ENCODE results near the gene FXYD3.

GRCh38 chr19:35169221-35169995 is 53.8 kb downstream of the FXYD3 start:
- TF ChIP-seq CTCF (IDR thresholded peaks at IDR 0.05; ENCODE audit: poor library complexity, severe bottlenecking), result no peak
- TF ChIP-seq SMC3 (conservative IDR thresholded peaks at IDR 0.05; ENCODE audit: poor library complexity), result no peak
- no peak for TF ChIP-seq EZH2 (IDR thresholded peaks at IDR 0.05; ENCODE audit: borderline replicate concordance, insufficient read depth, low read length, poor library complexity, severe bottlenecking)
- TF ChIP-seq RAD21 (conservative IDR thresholded peaks at IDR 0.05), result no peak
- no peak for TF ChIP-seq POLR2AphosphoS5 (IDR thresholded peaks at IDR 0.05)
